T1000 (cell line): Measurements from ENCODE around the gene TUBB8B.
"Not testable (repeated sequence)": the region's sequence is repeated elsewhere in the genome, so short reads cannot be mapped to it uniquely, and the experiment has no call there.

Experiments
- DNase-seq: peaks from one replicate; lab custom pipeline; 2025; ENCODE audit warnings: mixed read lengths; lab: John Stamatoyannopoulos, UW

The TUBB8B gene

DNA sequence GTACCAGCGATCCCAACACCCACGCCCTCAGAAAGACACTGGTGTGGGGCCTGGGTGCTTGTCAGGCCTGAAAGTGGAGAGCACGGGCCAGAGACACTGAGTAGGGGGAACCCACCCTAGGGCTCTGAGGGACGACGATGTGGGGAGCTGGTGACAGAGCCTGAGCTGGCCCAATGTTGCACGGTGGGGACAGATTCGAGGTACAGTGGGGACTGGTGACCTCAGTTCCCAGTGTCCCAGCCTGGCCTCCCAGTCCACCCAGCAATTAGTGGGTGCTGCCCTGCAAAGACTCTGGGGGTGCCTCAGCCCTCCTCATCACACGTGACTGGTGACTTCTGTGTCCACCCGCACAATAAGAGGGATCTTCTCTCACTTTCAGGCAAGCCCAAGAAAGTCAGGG is 36.6 kb downstream of the TUBB8B start:
- DNase-seq, result not testable (repeated sequence)

DNA sequence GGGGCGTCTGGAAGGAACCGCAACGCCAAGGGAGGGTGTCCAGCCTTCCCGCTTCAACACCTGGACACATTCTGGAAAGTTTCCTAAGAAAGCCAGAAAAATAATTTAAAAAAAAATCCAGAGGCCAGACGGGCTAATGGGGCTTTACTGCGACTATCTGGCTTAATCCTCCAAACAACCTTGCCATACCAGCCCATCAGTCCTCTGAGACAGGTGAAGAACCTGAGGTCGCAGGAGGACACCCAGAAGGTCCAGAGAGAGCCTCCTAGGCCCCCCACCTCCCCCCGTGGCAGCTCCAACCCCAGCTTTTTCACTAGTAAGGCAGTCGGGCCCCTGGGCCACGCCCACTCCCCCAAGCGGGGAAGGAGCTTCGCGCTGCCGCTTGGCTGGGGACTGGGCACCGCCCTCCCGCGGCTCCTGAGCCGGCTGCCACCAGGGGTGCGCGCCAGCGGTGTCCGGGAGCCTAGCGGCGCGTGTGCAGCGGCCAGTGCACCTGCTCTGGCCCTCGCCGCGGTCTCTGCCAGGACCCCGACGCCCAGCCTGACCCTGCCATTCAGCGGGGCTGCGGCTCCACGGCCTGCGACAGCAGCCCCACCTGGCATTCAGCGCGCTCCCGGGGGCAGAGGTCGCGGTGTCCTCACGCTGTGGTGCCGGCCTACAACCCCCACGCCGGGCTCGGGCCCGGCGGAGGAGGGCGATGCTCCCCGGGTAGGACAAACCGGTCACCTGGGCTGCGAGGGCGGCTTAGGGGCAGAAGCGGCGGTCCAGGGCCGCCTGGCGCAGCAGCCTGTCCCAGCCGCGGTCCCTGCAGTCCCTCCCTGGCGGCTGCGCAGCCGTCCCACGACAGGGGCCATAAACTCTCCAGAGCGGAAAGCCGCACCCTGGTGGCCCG is 37.8 kb downstream of the TUBB8B start:
- DNase-seq, result not testable (repeated sequence)

DNA sequence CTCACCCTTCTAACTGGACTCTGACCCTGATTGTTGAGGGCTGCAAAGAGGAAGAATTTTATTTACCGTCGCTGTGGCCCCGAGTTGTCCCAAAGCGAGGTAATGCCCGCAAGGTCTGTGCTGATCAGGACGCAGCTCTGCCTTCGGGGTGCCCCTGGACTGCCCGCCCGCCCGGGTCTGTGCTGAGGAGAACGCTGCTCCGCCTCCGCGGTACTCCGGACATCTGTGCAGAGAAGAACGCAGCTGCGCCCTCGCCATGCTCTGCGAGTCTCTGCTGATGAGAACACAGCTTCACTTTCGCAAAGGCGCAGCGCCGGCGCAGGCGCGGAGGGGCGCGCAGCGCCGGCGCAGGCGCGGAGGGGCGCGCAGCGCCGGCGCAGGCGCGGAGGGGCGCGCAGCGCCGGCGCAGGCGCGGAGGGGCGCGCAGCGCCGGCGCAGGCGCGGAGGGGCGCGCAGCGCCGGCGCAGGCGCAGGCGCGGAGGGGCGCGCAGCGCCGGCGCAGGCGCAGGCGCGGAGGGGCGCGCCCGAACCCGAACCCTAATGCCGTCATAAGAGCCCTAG is 38.7 kb downstream of the TUBB8B start:
- not testable (repeated sequence) for DNase-seq

DNA sequence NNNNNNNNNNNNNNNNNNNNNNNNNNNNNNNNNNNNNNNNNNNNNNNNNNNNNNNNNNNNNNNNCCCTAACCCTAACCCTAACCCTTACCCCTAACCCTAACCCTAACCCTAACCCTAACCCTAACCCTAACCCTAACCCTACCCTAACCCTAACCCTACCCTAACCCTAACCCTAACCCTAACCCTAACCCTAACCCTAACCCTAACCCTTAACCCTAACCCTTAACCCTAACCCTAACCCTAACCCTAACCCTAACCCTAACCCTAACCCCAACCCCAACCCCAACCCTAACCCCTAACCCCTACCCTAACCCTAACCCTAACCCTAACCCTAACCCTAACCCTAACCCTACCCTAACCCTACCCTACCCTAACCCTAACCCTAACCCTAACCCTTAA is 39.5 kb downstream of the TUBB8B start:
- not testable (repeated sequence) for DNase-seq
